Heart right ventricle (tissue), 16 donors: ENCODE measurements around the gene DBN1. TPM values are rescaled to one million over a fixed set of nuclear protein-coding genes. Genes with fewer than 3 reads are reported as not detected.

Experiments
- ATAC-seq, 8 donors: fragments of 200-7000 bp; cut with Tn5 transposase; one replicate each; pipeline ENCODE4 v1.9.1; 2020; ENCODE audit warnings: mild to moderate bottlenecking in 8 of 8, moderate library complexity in 8 of 8, moderate number of reproducible peaks in 1 of 8
- DNase-seq, 2 donors: peaks; one replicate each; pipeline ENCODE4 v3.0.0-alpha.2; 2020
- H3K27ac ChIP-seq, 10 donors: fragments of 200-600 bp; sonication (generic) in 2 of 10; one replicate each; pipeline versions ENCODE4 v1.5.0 to v1.8.0; 2020 to 2022; ENCODE audit warnings: mild to moderate bottlenecking in 3 of 10
- H3K27me3 ChIP-seq, 7 donors: fragments of 200-600 bp; one replicate each; pipeline ENCODE4 v1.8.0; 2021 to 2022; ENCODE audit warnings: mild to moderate bottlenecking in 2 of 7
- H3K36me3 ChIP-seq, 9 donors: fragments of 200-600 bp; sonication (generic) in 1 of 9; one replicate each; pipeline versions ENCODE4 v1.5.0 to v1.8.0; 2020 to 2022; ENCODE audit warnings: mild to moderate bottlenecking in 2 of 9
- H3K4me1 ChIP-seq, 9 donors: fragments of 200-600 bp; sonication (generic) in 1 of 9; one replicate each; pipeline versions ENCODE4 v1.5.0 to v1.8.0; 2020 to 2022; ENCODE audit warnings: mild to moderate bottlenecking in 4 of 9
- H3K4me3 ChIP-seq, 10 donors: fragments of 200-600 bp; sonication (generic) in 2 of 10; one replicate each; pipeline versions ENCODE4 v1.5.0 to v1.8.0; 2020 to 2022; ENCODE audit warnings: mild to moderate bottlenecking in 7 of 10, moderate library complexity in 2 of 10
- H3K9me3 ChIP-seq, 11 donors: fragments of 200-600 bp in 10 of 11; sonication (generic) in 2 of 11; one replicate each; pipeline versions ENCODE4 v1.5.0 to v1.8.0; 2013 to 2022; ENCODE audit warnings: mild to moderate bottlenecking in 2 of 11, control low read depth in 1 of 11, moderate library complexity in 1 of 11
- CTCF ChIP-seq, 9 donors: fragments of 200-600 bp; sonication (generic) in 2 of 9; IDR thresholded peaks; one replicate each; pipeline versions ENCODE4 v1.5.0 to v1.8.0; 2021 to 2022; ENCODE audit warnings: antibody characterized with exemption in 9 of 9, mild to moderate bottlenecking in 5 of 9, moderate library complexity in 1 of 9
- WGBS, 2 donors: extraction: QIAGEN DNeasy Blood & Tissue Kit; methylation state at CpG; one replicate each; pipeline ENCODE4 v1.1.7; 2013; ENCODE audit warnings: inconsistent platforms in 1 of 2; 5-methylcytosine and 5-hydroxymethylcytosine counted together
- intact Hi-C, 10 donors: fragments of 100-400 bp; cut with DNase I; formaldehyde crosslinking; loops; one replicate each; pipeline versions ENCODE4 v1.11.1 to v1.14.2; 2022
- polyA plus RNA-seq, 2 donors: library from polyadenylated mRNA; stranded (reverse); fragments of 200-250 nt; gene quantifications; one replicate each; pipeline ENCODE4 v1.2.3, GENCODE V29; 2013
- total RNA-seq, 10 donors: library from RNA; stranded (reverse); fragmentation: NEBNext Ultra II Directional in 3 of 10; extraction: Animal tissue kit (Norgen Biotek cat#: 25700) in 3 of 10; gene quantifications; one replicate each; pipeline versions ENCODE4 v1.2.1 to v1.2.4, GENCODE V29; 2021 to 2023
- donor health status: Arrhythmogenic right ventricular cardiomyopathy.
- donor health status: ischemic (EF 13 %, LVEDD 7.1; RV severe dilation, severe dysfunction).
- donor health status: healthy with polysubstance abuse.
- donor health status: DM: no; HTN: yes; CAD: no.
- donor health status: DM: no; HTN: no; CAD: no.
- donor health status: ischemic (EF 25% LVEDD 6.9; RV normal size, moderate dysfunction).
- donor health status: ischemic (EF 25% LVEDD 5.7; RV mildly dilated, moderate dysfunction).
- donor health status: healthy.
- donor health status: DM: yes; HTN: yes; CAD: no.
- donor health status: Ischemic cardiomyopathy.
- donor health status: ischemic (EF 35%, LVEDD 5.7; RV mildly dilated, moderate dysfunction).
- donor health status: nonischemic (EF 11% LVEDD 7.7; RV severe dilation, severe dysfunction).
- donor health status: DM: yes; HTN: yes; CAD: no.
- donor health status: PGD.
- donor health status: ischemic (EF 29% LVEDD 5.4; RV normal size, mild dysfunction).
- donor health status: nonischemic (EF 23%, LVEDD 6.1; RV moderate dilation, normal function).

The DBN1 gene
- total and polyA plus RNA-seq, 12 donors = 13.1 to 52.9 (median 19.4) TPM

DNA sequence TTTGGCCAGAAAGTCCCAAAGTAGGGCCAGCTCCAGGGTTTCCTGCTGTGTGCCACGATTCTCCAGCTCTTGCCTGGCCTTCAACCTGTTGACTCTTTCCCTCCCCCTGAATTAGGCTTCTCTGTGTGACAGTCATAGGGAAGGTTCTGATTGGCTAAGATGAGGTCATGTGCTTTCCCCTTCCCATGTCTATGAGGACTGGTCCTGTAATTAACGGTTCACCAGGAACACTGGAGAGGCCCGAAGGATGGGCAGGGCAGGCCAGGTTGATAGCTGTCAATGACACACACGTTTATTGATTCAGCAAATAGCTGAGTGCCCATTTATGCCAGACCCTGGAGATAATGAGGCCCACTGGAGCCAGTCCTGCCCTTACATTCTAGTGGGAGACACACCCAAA lies 35.8 kb downstream of the DBN1 start:
- 74 to 75% methylated on average over 4 of the region's 4 CpGs for WGBS, 2 donors
- no peak for DNase-seq
- H3K36me3 ChIP-seq = peaks cover 0 to 100% (median 34%) of the 10 kb centered on the region in 9 donors
- no peak for ATAC-seq
- no peaks in the 10 kb centered on the region for H3K9me3 ChIP-seq
- H3K4me1 ChIP-seq = peaks cover 0 to 12% (median 2%) of the 10 kb centered on the region in 9 donors
- TF ChIP-seq CTCF (IDR thresholded peaks at IDR 0.05) = no peak
- no peak overlapping the region for H3K27ac ChIP-seq
- no peaks in the 10 kb centered on the region for H3K27me3 ChIP-seq
- intact Hi-C loops = no loop called here
- no peak overlapping the region for H3K4me3 ChIP-seq

DNA sequence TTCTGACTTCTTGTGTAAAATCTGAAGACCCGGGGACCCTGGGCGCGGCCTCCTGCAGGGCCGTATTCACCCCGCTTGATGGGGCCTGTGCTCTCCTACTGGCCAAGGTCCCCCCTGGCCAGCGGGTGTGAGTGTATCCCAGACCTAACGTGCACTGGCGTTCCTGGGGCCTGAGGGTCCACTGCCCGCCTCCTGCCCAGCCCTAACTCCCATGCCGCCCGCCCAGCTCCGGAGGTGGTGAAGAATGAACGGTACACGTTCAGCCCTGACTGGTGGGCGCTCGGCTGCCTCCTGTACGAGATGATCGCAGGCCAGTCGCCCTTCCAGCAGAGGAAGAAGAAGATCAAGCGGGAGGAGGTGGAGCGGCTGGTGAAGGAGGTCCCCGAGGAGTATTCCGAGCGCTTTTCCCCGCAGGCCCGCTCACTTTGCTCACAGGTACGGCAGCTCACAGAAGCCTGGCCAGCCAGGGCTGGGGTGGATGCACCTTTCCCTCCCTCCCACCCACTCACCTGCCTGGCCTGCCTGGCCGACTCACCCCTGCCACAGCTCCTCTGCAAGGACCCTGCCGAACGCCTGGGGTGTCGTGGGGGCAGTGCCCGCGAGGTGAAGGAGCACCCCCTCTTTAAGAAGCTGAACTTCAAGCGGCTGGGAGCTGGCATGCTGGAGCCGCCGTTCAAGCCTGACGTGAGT lies 37.4 kb downstream of the DBN1 start:
- Histone ChIP-seq H3K27ac (no peak overlapping the region), H3K4me1 (peaks cover 0 to 29% (median 18%) of the 10 kb centered on the region in 9 donors), H3K9me3 (no peaks in the 10 kb centered on the region), H3K36me3 (peaks cover 0 to 100% (median 34%) of the 10 kb centered on the region in 9 donors), H3K27me3 (no peaks in the 10 kb centered on the region), H3K4me3 (no peak overlapping the region)
- WGBS, 2 donors = 94 to 96% methylated on average over 37 of the region's 37 CpGs
- TF ChIP-seq CTCF (IDR thresholded peaks at IDR 0.05) = no peak
- no peak for ATAC-seq
- intact Hi-C loops = no loop called here
- no peak for DNase-seq

DNA sequence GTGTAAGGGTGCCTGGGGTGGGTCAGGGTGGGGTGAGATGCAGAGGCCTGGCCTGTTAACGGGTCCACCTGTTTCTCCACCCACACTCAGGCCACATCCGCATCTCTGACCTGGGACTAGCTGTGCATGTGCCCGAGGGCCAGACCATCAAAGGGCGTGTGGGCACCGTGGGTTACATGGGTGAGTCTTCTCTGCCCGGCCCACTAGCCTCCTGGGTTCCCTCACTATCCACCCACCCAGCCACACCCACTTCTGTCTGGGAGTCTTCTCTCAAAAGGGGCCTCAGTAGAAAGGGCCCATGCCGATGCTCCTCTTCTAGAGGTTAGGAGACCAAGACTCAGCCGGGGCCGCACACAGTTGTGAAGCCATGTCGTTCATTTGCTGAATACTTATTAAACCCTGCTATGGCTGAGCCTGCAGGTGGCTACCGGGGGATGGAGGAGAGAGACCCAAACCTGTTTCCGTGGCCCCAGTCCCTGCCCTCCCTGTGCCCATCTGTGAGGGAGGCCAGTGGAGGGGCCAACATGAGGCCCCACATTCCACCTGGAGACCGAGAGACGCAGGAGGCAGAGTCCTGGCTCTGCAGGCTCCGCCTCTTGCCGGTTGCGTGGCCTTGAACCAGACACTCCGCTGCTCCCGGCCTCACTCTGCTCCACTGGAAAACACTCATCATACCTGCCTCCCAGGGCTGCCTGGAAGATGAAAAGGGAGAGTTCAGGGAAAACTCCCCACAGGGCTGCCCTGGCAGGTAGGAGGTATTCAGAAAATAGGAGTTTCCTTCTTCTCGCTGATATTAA lies 38.3 kb downstream of the DBN1 start:
- no peaks in the 10 kb centered on the region for H3K9me3 ChIP-seq
- DNase-seq (no peak), ATAC-seq (no peak)
- no peak overlapping the region for H3K4me3 ChIP-seq
- TF ChIP-seq CTCF (IDR thresholded peaks at IDR 0.05) = no peak
- peaks cover 0 to 100% (median 34%) of the 10 kb centered on the region in 9 donors for H3K36me3 ChIP-seq
- intact Hi-C loops = no loop called here
- WGBS, 2 donors = 95% methylated on average over 20 of the region's 20 CpGs
- H3K27me3 ChIP-seq = no peaks in the 10 kb centered on the region
- H3K27ac ChIP-seq = no peak overlapping the region
- H3K4me1 ChIP-seq = peaks cover 0 to 37% (median 19%) of the 10 kb centered on the region in 9 donors

GRCh38 chr5:177434437-177434836 lies 39.0 kb downstream of the DBN1 start:
- ATAC-seq = no peak
- Histone ChIP-seq H3K27ac (no peak overlapping the region), H3K4me1 (peaks cover 0 to 44% (median 19%) of the 10 kb centered on the region in 9 donors), H3K36me3 (peaks cover 0 to 96% (median 34%) of the 10 kb centered on the region in 9 donors), H3K4me3 (no peak overlapping the region), H3K9me3 (no peaks in the 10 kb centered on the region), H3K27me3 (no peaks in the 10 kb centered on the region)
- no peak for DNase-seq
- intact Hi-C loops = no loop called here
- TF ChIP-seq CTCF (IDR thresholded peaks at IDR 0.05) = no peak
- WGBS, 2 donors = 93 to 95% methylated on average over 8 of the region's 8 CpGs
